SK-N-SH (cell line): ENCODE data around the gene DMAP1. TPM values are rescaled to one million over a fixed set of nuclear protein-coding genes. Genes with fewer than 3 reads are reported as not detected.
A peak's percentile ranks its signal among the peaks of the same experiment; 100 is the strongest.

ENCODE experiments used
- CTCF ChIA-PET: fragments of 300-600, 350-600 bp; formaldehyde crosslinking; extraction: SDS; loops from one replicate; lab custom pipeline; 2021; lab: Yijun Ruan, JAX
- POLR2A ChIA-PET: fragments of 350-600 bp; sonication (Branson Sonifier 250); formaldehyde crosslinking; extraction: SDS; loops from one replicate; lab custom pipeline; 2020; ENCODE audit warnings: antibody characterized with exemption, inconsistent platforms; lab: Yijun Ruan, JAX
- DNase-seq: peaks from one replicate; pipeline ENCODE4 v3.0.0; 2012
- H2AFZ ChIP-seq: fragments of 200-600 bp; sonication (generic); 2 replicates; pipeline ENCODE4 v1.8.1; 2016; ENCODE audit warnings: antibody characterized with exemption, mild to moderate bottlenecking, low read depth
- H3F3A ChIP-seq: fragments of 200-600 bp; sonication (generic); replicated peaks from 2 replicates; pipeline ENCODE3; 2016; ENCODE audit warnings: antibody characterized with exemption, mild to moderate bottlenecking; ENCODE audit not compliant: insufficient read depth
- H3K27ac ChIP-seq, 2 experiments: fragments of 200-500 bp in 1 of 2; fragments of 200-600 bp in 1 of 2; sonication (Bioruptor generic) in 1 of 2; sonication (generic), shearing (Covaris generic) in 1 of 2; 2 replicates each; pipeline versions ENCODE4 v1.5.1 to v1.6.1; 2014 to 2016; ENCODE audit warnings: low read depth in 2 of 2, inconsistent platforms in 1 of 2, low read length in 1 of 2, mild to moderate bottlenecking in 1 of 2, mixed read lengths in 1 of 2
- H3K27me3 ChIP-seq: fragments of 200-600 bp; sonication (generic), shearing (Covaris generic); 2 replicates; pipeline ENCODE4 v1.6.1; 2016; ENCODE audit warnings: mixed run types; ENCODE audit not compliant: insufficient read depth
- H3K36me3 ChIP-seq, 2 experiments: fragments of 200-500 bp in 1 of 2; fragments of 200-600 bp in 1 of 2; sonication (Bioruptor generic) in 1 of 2; sonication (generic) in 1 of 2; replicated peaks in 1 of 2; 2 replicates each; pipeline versions ENCODE3 to v1.5.1; 2014 to 2016; ENCODE audit warnings: low read length in 1 of 2, mild to moderate bottlenecking in 1 of 2; ENCODE audit not compliant: insufficient read depth in 2 of 2, control insufficient read depth in 1 of 2
- H3K4me1 ChIP-seq, 2 experiments: fragments of 200-500 bp in 1 of 2; fragments of 200-600 bp in 1 of 2; sonication (Bioruptor generic) in 1 of 2; sonication (generic), shearing (Covaris generic) in 1 of 2; 2 replicates each; pipeline versions ENCODE4 v1.5.1 to v1.6.1; 2014 to 2016; ENCODE audit warnings: low read depth in 1 of 2, low read length in 1 of 2, mixed run types in 1 of 2; ENCODE audit not compliant: insufficient read depth in 2 of 2, control insufficient read depth in 1 of 2
- H3K4me2 ChIP-seq: fragments of 200-600 bp; sonication (generic), shearing (Covaris generic); 2 replicates; pipeline ENCODE4 v1.6.1; 2017; ENCODE audit warnings: mixed run types
- H3K4me3 ChIP-seq, 2 experiments: fragments of 200-500 bp in 1 of 2; fragments of 200-600 bp in 1 of 2; sonication (Bioruptor generic) in 1 of 2; sonication (generic), shearing (Covaris generic) in 1 of 2; 2 replicates each; pipeline versions ENCODE4 v1.5.1 to v1.8.1; 2014 to 2016; ENCODE audit warnings: low read depth in 2 of 2, inconsistent platforms in 1 of 2, low read length in 1 of 2, mild to moderate bottlenecking in 1 of 2, mixed read lengths in 1 of 2, moderate library complexity in 1 of 2
- H3K79me2 ChIP-seq: fragments of 200-600 bp; sonication (generic); 2 replicates; pipeline ENCODE4 v1.8.1; 2017; ENCODE audit warnings: mild to moderate bottlenecking; ENCODE audit not compliant: insufficient read depth
- H3K9ac ChIP-seq: fragments of 200-600 bp; sonication (generic); 2 replicates; pipeline ENCODE4 v1.6.1; 2017; ENCODE audit warnings: mixed run types
- H3K9me2 ChIP-seq: fragments of 200-600 bp; sonication (generic); 2 replicates; pipeline ENCODE4 v1.6.1; 2017; ENCODE audit warnings: mixed run types
- H3K9me3 ChIP-seq: fragments of 200-600 bp; sonication (generic); 2 replicates; pipeline ENCODE4 v1.6.1; 2017; ENCODE audit warnings: mixed run types, mild to moderate bottlenecking, moderate library complexity
- H4K20me1 ChIP-seq: fragments of 200-600 bp; sonication (generic); 2 replicates; pipeline ENCODE4 v1.6.1; 2017; ENCODE audit warnings: mild to moderate bottlenecking, mixed run types; ENCODE audit not compliant: insufficient read depth
- EP300 ChIP-seq, 2 experiments: IDR thresholded peaks; 2 replicates each; pipeline versions ENCODE4 v1.4.0 to v1.6.1; 2012; ENCODE audit warnings: borderline replicate concordance in 1 of 2, low read depth in 1 of 2, low read length in 1 of 2
- IRF3 ChIP-seq: fragments of 150-350 bp; IDR thresholded peaks from 2 replicates; pipeline ENCODE4 v1.6.1; 2016; ENCODE audit warnings: mild to moderate bottlenecking, low read depth, low read length
- MXI1 ChIP-seq: IDR thresholded peaks from 2 replicates; pipeline ENCODE4 v1.6.1; 2012; ENCODE audit warnings: mild to moderate bottlenecking, low read depth, low read length, improper control_type of control experiment
- RAD21 ChIP-seq: IDR thresholded peaks from 2 replicates; pipeline ENCODE4 v1.6.1; 2012; ENCODE audit warnings: mild to moderate bottlenecking, low read length
- RFX5 ChIP-seq: IDR thresholded peaks from 2 replicates; pipeline ENCODE4 v1.6.1; 2012; ENCODE audit warnings: mild to moderate bottlenecking, improper control_type of control experiment, low read length
- SIN3A ChIP-seq: IDR thresholded peaks from 2 replicates; pipeline ENCODE4 v1.6.1; 2012; ENCODE audit warnings: low read depth, mild to moderate bottlenecking, low read length, moderate library complexity, borderline replicate concordance
- USF1 ChIP-seq: IDR thresholded peaks from 2 replicates; pipeline ENCODE4 v1.4.0; 2012; ENCODE audit warnings: low read depth, borderline replicate concordance
- ZBTB33 ChIP-seq: IDR thresholded peaks from 2 replicates; pipeline ENCODE4 v1.4.0; 2012; ENCODE audit warnings: low read depth, borderline replicate concordance
- WGBS: methylation state at CpG from one replicate; pipeline ENCODE4 v1.1.6; 2017; ENCODE audit warnings: low lambda C conversion rate; 5-methylcytosine and 5-hydroxymethylcytosine counted together
- polyA plus RNA-seq, 3 experiments: library from polyadenylated mRNA; depleted of rRNA; stranded (reverse); fragments of >200 nt; gene quantifications; 2 replicates each; pipeline ENCODE4 v1.2.3, GENCODE V29; 2012
- TF ChIP-seq, protein P1 (sequence below): fragments of 200-600 bp; sonication (generic); IDR thresholded peaks from 2 replicates; pipeline ENCODE4 v1.6.1; 2017; ENCODE audit warnings: antibody characterized with exemption, mild to moderate bottlenecking, moderate library complexity

Gene DMAP1
- polyA plus RNA-seq, 1 of the 3 experiments (the other 2 are of a cell fraction): 59.6 TPM

DNA sequence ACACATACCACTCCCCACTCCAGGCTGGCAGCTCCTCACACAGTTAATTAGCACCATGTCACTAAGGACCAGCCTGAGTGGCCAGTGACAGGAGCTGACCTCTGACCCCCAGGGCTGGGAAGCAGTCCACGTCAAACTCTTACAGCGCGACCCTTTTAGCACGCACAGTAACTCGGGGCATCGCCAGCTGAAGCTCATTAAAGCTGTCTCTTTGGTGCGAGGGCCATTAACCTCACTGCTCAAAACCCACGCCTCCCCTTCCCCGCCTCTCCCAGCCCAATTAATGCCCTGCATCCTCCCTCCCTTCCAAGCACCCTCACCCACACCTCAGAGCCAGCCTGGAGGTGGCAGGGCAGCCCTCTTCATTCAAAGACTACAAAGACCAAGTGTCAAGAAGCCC lies 31.7 kb downstream of the DMAP1 start:
- Histone ChIP-seq H3K4me1 (peaks cover 2 to 25% of the 10 kb centered on the region in 2 experiments; a peak in 1 of 4 replicates), H3K4me2 (no peak overlapping the region), H3K27me3 (no peaks in the 10 kb centered on the region), H2AFZ (no peak overlapping the region), H3F3A (no peaks in the 10 kb centered on the region), H3K4me3 (no peak overlapping the region), H3K36me3 (peaks cover 0 to 10% of the 10 kb centered on the region in 2 experiments), H3K9me3 (no peaks in the 10 kb centered on the region), H4K20me1 (no peaks in the 10 kb centered on the region), H3K79me2 (no peaks in the 10 kb centered on the region), H3K9me2 (no peaks in the 10 kb centered on the region), H3K9ac (no peak overlapping the region), H3K27ac (no peak overlapping the region)
- TF ChIP-seq RFX5 (no peak), SIN3A (no peak), MXI1 (no peak), EP300 (IDR thresholded peaks at IDR 0.05; ENCODE audit: borderline replicate concordance in 1 of 2, low read depth in 1 of 2, low read length in 1 of 2) (no peak), USF1 (no peak)
- TF ChIP-seq, protein P1, sequence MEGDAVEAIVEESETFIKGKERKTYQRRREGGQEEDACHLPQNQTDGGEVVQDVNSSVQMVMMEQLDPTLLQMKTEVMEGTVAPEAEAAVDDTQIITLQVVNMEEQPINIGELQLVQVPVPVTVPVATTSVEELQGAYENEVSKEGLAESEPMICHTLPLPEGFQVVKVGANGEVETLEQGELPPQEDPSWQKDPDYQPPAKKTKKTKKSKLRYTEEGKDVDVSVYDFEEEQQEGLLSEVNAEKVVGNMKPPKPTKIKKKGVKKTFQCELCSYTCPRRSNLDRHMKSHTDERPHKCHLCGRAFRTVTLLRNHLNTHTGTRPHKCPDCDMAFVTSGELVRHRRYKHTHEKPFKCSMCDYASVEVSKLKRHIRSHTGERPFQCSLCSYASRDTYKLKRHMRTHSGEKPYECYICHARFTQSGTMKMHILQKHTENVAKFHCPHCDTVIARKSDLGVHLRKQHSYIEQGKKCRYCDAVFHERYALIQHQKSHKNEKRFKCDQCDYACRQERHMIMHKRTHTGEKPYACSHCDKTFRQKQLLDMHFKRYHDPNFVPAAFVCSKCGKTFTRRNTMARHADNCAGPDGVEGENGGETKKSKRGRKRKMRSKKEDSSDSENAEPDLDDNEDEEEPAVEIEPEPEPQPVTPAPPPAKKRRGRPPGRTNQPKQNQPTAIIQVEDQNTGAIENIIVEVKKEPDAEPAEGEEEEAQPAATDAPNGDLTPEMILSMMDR: no peak
- peak; percentile 9 for DNase-seq
- ChIA-PET POLR2A (no interaction called here), CTCF (no interaction called here)
- WGBS: 100% methylated on average over 9 of the region's 9 CpGs

GRCh38 chr1:44246806-44247205 lies 33.5 kb downstream of the DMAP1 start:
- Histone ChIP-seq H2AFZ (no peak overlapping the region), H3K9me3 (no peaks in the 10 kb centered on the region), H3K4me3 (no peak overlapping the region), H3K27me3 (no peaks in the 10 kb centered on the region)
- POLR2A ChIA-PET: no interaction called here
- no peak for DNase-seq
- TF ChIP-seq RAD21 (no peak), IRF3 (no peak), ZBTB33 (no peak)
- TF ChIP-seq, all 33 proteins: peak for 0
- Histone ChIP-seq H3K27ac (no peak overlapping the region), H3K9me2 (no peaks in the 10 kb centered on the region), H3K36me3 (peaks cover 0 to 10% of the 10 kb centered on the region in 2 experiments), H3K9ac (no peak overlapping the region), H3K4me1 (peaks cover 0 to 13% of the 10 kb centered on the region in 2 experiments; a peak in 1 of 4 replicates), H3K79me2 (no peaks in the 10 kb centered on the region), H4K20me1 (no peaks in the 10 kb centered on the region), H3K4me2 (no peak overlapping the region), H3F3A (no peaks in the 10 kb centered on the region)
- CTCF ChIA-PET: interaction anchor here (4.9 kb wide), 1 partner anchor 29 kb away, joined by 20 read pairs; no protein-coding TSS in a partner anchor
- WGBS: 100% methylated on average over 2 of the region's 2 CpGs
